HepG2 (cell line): Measurements from ENCODE around the gene ZNF322. TPM values are rescaled to one million over a fixed set of nuclear protein-coding genes. Genes with fewer than 3 reads are reported as not detected.

ENCODE experiments used
- HDAC1 ChIP-seq: sonication (generic); formaldehyde crosslinking; IDR thresholded peaks from 2 replicates; pipeline ENCODE4 v1.5.1; 2020; ENCODE audit warnings: mild to moderate bottlenecking, missing genetic modification reagents
- KDM5B ChIP-seq: sonication (generic); formaldehyde crosslinking; IDR thresholded peaks from 2 replicates; pipeline ENCODE4 v1.4.0; 2020; ENCODE audit warnings: missing genetic modification reagents, mild to moderate bottlenecking, borderline replicate concordance
- MTERF4 ChIP-seq: sonication (generic); formaldehyde crosslinking; IDR thresholded peaks from 2 replicates; pipeline ENCODE4 v1.8.0; 2023; ENCODE audit warnings: mild to moderate bottlenecking, missing genetic modification reagents
- NCOA5 ChIP-seq: sonication (generic); formaldehyde crosslinking; IDR thresholded peaks from 2 replicates; pipeline ENCODE4 v1.4.0; 2020; ENCODE audit warnings: missing genetic modification reagents
- TFDP1 ChIP-seq: IDR thresholded peaks from 2 replicates; pipeline ENCODE4 v1.6.1; 2016; ENCODE audit warnings: missing compliant biosample characterization, missing genetic modification reagents, borderline replicate concordance
- ZC3H4 ChIP-seq: sonication (generic); formaldehyde crosslinking; IDR thresholded peaks from 2 replicates; pipeline ENCODE4 v1.4.0; 2020; ENCODE audit warnings: missing genetic modification reagents, borderline replicate concordance
- ZEB1 ChIP-seq: IDR thresholded peaks from 2 replicates; pipeline ENCODE4 v1.6.1; 2012; ENCODE audit warnings: mild to moderate bottlenecking, low read depth, inconsistent platforms; ENCODE audit not compliant: insufficient replicate concordance
- ZKSCAN8 ChIP-seq: IDR thresholded peaks from 2 replicates; pipeline ENCODE4 v1.6.1; 2016; ENCODE audit warnings: borderline replicate concordance, missing genetic modification reagents, missing compliant biosample characterization
- ZNF121 ChIP-seq: sonication (generic); formaldehyde crosslinking; IDR thresholded peaks from 2 replicates; pipeline ENCODE4 v1.5.0; 2020; ENCODE audit warnings: mild to moderate bottlenecking, missing genetic modification reagents
- ZNF138 ChIP-seq: sonication (generic); formaldehyde crosslinking; IDR thresholded peaks from 2 replicates; pipeline ENCODE4 v1.5.0; 2020; ENCODE audit warnings: mild to moderate bottlenecking, low read depth, missing genetic modification reagents
- ZNF318 ChIP-seq: sonication (generic); formaldehyde crosslinking; IDR thresholded peaks from 2 replicates; pipeline ENCODE4 v1.4.0; 2020; ENCODE audit warnings: mild to moderate bottlenecking, missing genetic modification reagents
- ZNF337 ChIP-seq: sonication (generic); formaldehyde crosslinking; IDR thresholded peaks from 2 replicates; pipeline ENCODE4 v1.5.1; 2020; ENCODE audit warnings: missing genetic modification reagents, low read depth, mild to moderate bottlenecking, borderline replicate concordance
- ZNF552 ChIP-seq: sonication (generic); formaldehyde crosslinking; IDR thresholded peaks from 2 replicates; pipeline ENCODE4 v1.9.0; 2022; ENCODE audit warnings: missing genetic modification reagents, mild to moderate bottlenecking, borderline replicate concordance
- polyA plus RNA-seq, 8 experiments: library from polyadenylated mRNA; depleted of rRNA in 3 of 8; stranded (reverse) in 7 of 8; unstranded in 1 of 8; fragments of >200 nt; fragmentation: Illumina TruSeq in 4 of 8; extraction: Trizol in 4 of 8; gene quantifications; 2 replicates each; pipeline versions ENCODE4 v1.2.1 to v1.2.3, GENCODE V29; 2011 to 2016; ENCODE audit warnings: low read depth in 4 of 8, missing spikeins in 1 of 8, mixed read lengths in 1 of 8; ENCODE audit not compliant: insufficient read depth in 1 of 8
- total RNA-seq, 5 experiments: library from RNA; depleted of rRNA; stranded (reverse); fragments of >200 nt; fragmentation: Illumina TruSeq; extraction: Trizol; gene quantifications; 2 replicates each; pipeline ENCODE4 v1.2.3, GENCODE V29; 2016; ENCODE audit warnings: low read depth in 1 of 5
- TF ChIP-seq, protein P1 (sequence below): IDR thresholded peaks from 2 replicates; pipeline ENCODE4 v1.6.1; 2016
- TF ChIP-seq, protein P2 (sequence below): sonication (generic); formaldehyde crosslinking; IDR thresholded peaks from 2 replicates; pipeline ENCODE4 v1.5.0; 2020; ENCODE audit warnings: missing genetic modification reagents

The ZNF322 gene
- total and polyA plus RNA-seq, 2 of the 13 experiments (the other 11 are each of a cell fraction or from before 2014, with no cell fraction given): 8.3 to 22.8 TPM

DNA sequence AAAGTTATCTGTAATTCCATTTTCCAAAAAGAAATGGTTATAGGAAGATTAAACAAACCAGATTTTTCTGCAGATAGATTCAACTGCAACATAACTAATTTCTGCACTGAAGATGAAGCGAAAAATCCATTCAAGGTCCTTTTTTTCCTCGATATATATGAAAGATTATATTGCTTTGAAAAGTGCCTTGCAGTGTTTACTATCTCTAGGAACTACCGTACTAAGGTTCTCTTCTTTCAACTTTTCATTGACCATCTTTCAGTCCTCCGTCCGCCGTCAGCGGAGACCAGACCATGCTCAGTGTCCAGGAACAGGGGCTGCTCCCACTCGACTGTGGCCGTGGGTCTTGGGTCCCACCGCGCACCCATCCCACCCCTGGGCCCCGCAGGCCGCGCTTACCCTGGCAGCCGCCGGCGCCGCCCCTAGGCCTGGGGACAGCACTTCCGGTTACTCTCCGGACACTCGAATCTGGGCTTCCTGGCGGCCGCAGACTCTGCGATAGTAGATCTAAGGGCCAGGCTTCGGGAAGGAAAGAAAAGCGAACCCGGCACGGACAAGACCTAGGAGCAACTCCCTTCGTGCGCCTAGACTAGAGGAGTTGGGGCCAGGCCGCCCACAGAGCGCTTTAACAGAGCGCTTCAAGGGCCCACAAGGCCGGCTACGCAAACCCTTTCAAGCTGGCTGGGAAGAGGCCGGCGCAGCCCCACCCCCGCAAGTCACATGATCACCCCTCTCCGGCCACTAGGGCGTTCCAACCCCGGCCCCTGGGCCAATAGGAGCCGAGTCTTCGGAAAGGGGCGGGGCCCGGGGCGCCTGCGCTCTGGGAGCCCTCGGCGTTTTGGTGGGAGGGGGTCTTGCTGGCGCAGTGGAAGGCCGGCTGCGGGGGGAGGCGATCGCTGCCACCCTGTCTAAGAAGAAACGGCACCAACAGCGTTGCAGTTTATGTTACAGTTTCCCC lies at the start of gene ZNF322 (continued):
- TF ChIP-seq ZEB1 (no peak), HDAC1 (CRISPR knock-in tag) (peak; percentile 86), MTERF4 (peak; percentile 23; the same call in 1 of the 2 replicates), ZC3H4 (0 out of 2 replicates have a peak, but pooled peaks have one; percentile 69), ZNF121 (CRISPR knock-in tag) (no peak), ZNF318 (CRISPR knock-in tag) (0 out of 2 replicates have a peak, but pooled peaks have one; percentile 3), ZKSCAN8 (CRISPR knock-in tag) (peak; percentile 17; the same call in 1 of the 2 replicates), ZNF138 (0 out of 2 replicates have a peak, but pooled peaks have one; percentile 41), ZNF337 (CRISPR knock-in tag) (no peak), ZNF552 (peak; percentile 30; the same call in 1 of the 2 replicates), NCOA5 (CRISPR knock-in tag) (no peak), TFDP1 (CRISPR knock-in tag) (no peak), KDM5B (peak; percentile 79; the same call in 1 of the 2 replicates)
- TF ChIP-seq, protein P1, sequence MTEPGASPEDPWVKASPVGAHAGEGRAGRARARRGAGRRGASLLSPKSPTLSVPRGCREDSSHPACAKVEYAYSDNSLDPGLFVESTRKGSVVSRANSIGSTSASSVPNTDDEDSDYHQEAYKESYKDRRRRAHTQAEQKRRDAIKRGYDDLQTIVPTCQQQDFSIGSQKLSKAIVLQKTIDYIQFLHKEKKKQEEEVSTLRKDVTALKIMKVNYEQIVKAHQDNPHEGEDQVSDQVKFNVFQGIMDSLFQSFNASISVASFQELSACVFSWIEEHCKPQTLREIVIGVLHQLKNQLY (CRISPR knock-in tag): no peak
- TF ChIP-seq, protein P2, sequence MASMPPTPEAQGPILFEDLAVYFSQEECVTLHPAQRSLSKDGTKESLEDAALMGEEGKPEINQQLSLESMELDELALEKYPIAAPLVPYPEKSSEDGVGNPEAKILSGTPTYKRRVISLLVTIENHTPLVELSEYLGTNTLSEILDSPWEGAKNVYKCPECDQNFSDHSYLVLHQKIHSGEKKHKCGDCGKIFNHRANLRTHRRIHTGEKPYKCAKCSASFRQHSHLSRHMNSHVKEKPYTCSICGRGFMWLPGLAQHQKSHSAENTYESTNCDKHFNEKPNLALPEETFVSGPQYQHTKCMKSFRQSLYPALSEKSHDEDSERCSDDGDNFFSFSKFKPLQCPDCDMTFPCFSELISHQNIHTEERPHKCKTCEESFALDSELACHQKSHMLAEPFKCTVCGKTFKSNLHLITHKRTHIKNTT: no peak
